Testis (tissue), 3 donors: ENCODE measurements around the gene CCDC107. TPM values are rescaled to one million over a fixed set of nuclear protein-coding genes. Genes with fewer than 3 reads are reported as not detected.

Experiments
- DNase-seq: peaks from one replicate; pipeline ENCODE4 v3.0.0-alpha.2; 2019
- H3K27ac ChIP-seq, 2 donors: fragments of 200-600 bp; sonication (generic); one replicate each; pipeline ENCODE4 v1.5.1; 2019
- H3K27me3 ChIP-seq: fragments of 200-600 bp; sonication (generic); one replicate; pipeline ENCODE4 v1.5.1; 2019
- H3K36me3 ChIP-seq: fragments of 200-600 bp; sonication (generic); one replicate; pipeline ENCODE4 v1.5.1; 2017; ENCODE audit warnings: low read depth; ENCODE audit errors: missing control alignments
- H3K4me1 ChIP-seq: fragments of 200-600 bp; sonication (generic); one replicate; pipeline ENCODE4 v1.5.1; 2019
- H3K4me3 ChIP-seq, 2 donors: fragments of 200-600 bp; sonication (generic); one replicate each; pipeline ENCODE4 v1.5.1; 2017 to 2019
- H3K9me3 ChIP-seq: fragments of 200-600 bp; sonication (generic); one replicate; pipeline ENCODE4 v1.5.1; 2017
- POLR2A ChIP-seq: fragments of 450-650 bp; IDR thresholded peaks from one replicate; pipeline ENCODE4 v1.6.1; 2017; ENCODE audit warnings: antibody characterized with exemption, mild to moderate bottlenecking, moderate library complexity
- WGBS, 2 donors: methylation state at CpG; one replicate each; pipeline ENCODE4 v1.1.5; 2018; 5-methylcytosine and 5-hydroxymethylcytosine counted together
- intact Hi-C: fragments of 100-400 bp; cut with DNase I; formaldehyde crosslinking; loops from one replicate; pipeline ENCODE4 v1.15.1; 2023; ENCODE audit warnings: low total_unique reads
- polyA plus RNA-seq: library from polyadenylated mRNA; stranded (reverse); fragments of 350-450 nt; fragmentation: Illumina TruSeq; extraction: RNeasy Lipid Tissue Mini Kit (QIAGEN cat#74804); gene quantifications from one replicate; pipeline ENCODE4 v1.2.3, GENCODE V29; 2014; ENCODE audit warnings: low read depth, low replicate concordance; ENCODE audit not compliant: insufficient read depth
- total RNA-seq, 2 donors: library from RNA; depleted of rRNA; stranded (reverse); fragments of >200 nt; gene quantifications; one replicate each; pipeline ENCODE4 v1.2.3, GENCODE V29; 2016
- TF ChIP-seq, protein P1 (sequence below), 3 experiments: fragments of 450-650 bp in 2 of 3; fragments of 200-600 bp in 1 of 3; sonication (generic) in 1 of 3; IDR thresholded peaks; one replicate each; pipeline ENCODE4 v1.5.1; 2016 to 2019; ENCODE audit warnings: antibody characterized with exemption in 3 of 3, mild to moderate bottlenecking in 2 of 3, moderate library complexity in 1 of 3

The CCDC107 gene
- total and polyA plus RNA-seq, 3 donors from 2014 or later: 13.4 to 19.0 (median 17.2) TPM

DNA sequence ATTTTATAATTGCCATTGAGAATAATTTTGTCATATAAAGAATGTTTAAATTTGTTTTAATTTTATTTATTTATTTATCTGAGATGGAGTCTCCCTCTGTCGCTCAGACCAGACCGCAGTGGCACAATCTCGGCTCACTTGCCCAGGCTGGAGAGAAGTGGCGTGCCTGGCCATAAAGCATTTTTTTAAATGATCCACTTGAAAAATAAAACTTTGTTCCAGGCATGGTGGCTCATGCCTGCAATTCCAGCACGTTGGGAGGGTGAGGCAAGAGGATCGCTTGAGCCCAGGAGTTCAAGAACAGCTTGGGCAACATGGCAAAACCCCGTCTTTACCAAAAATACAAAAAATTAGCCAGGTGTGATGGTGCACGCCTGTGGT, 5.3 kb upstream of the CCDC107 start:
- Histone ChIP-seq H3K4me3 (no peak overlapping the region), H3K4me1 (no peaks in the 10 kb centered on the region), H3K27me3 (no peaks in the 10 kb centered on the region), H3K36me3 (no peaks in the 10 kb centered on the region), H3K9me3 (no peaks in the 10 kb centered on the region), H3K27ac (no peak overlapping the region)
- WGBS, 2 donors: 93 to 94% methylated on average over 8 of the region's 8 CpGs
- DNase-seq: peak; percentile 13
- no peak for TF ChIP-seq POLR2A
- TF ChIP-seq, protein P1, sequence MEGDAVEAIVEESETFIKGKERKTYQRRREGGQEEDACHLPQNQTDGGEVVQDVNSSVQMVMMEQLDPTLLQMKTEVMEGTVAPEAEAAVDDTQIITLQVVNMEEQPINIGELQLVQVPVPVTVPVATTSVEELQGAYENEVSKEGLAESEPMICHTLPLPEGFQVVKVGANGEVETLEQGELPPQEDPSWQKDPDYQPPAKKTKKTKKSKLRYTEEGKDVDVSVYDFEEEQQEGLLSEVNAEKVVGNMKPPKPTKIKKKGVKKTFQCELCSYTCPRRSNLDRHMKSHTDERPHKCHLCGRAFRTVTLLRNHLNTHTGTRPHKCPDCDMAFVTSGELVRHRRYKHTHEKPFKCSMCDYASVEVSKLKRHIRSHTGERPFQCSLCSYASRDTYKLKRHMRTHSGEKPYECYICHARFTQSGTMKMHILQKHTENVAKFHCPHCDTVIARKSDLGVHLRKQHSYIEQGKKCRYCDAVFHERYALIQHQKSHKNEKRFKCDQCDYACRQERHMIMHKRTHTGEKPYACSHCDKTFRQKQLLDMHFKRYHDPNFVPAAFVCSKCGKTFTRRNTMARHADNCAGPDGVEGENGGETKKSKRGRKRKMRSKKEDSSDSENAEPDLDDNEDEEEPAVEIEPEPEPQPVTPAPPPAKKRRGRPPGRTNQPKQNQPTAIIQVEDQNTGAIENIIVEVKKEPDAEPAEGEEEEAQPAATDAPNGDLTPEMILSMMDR (IDR thresholded peaks at IDR 0.05): no peak
- intact Hi-C loops: no loop called here

DNA sequence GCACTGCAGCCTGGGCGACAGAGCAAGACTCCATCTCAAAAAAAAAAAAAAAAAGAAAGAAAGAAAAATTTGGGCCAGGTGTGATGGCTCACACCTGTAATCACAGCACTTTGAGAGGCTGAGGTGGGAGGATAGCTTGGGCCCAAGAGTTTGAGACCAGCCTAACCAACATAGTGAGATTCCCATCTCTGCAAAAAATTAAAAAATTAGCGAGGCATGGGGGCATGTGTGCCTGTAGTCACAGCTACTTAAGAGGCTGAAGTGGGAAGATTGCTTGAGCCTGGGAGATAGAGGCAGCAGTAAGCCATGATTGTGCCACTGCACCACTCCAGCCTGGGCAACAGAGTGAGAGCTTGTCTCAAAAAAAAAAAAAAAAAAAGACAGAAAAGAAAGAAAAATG, 4.5 kb upstream of the CCDC107 start:
- 86 to 91% methylated on average over 2 of the region's 2 CpGs for WGBS, 2 donors
- intact Hi-C loops: no loop called here
- no peak for TF ChIP-seq POLR2A
- TF ChIP-seq, protein P1 (IDR thresholded peaks at IDR 0.05): no peak

GRCh38 chr9:35656348-35656747, 1.7 kb upstream of the CCDC107 start:
- H3K27ac ChIP-seq: no peak overlapping the region
- WGBS, 2 donors: 47 to 63% methylated on average over 13 to 17 of the region's 17 CpGs
- intact Hi-C loops: no loop called here

More for the DNA sequence above, 4.5 kb upstream of the CCDC107 start:
- H3K27ac ChIP-seq: no peak overlapping the region
- DNase-seq: peak; percentile 2
- H3K27me3 ChIP-seq: no peaks in the 10 kb centered on the region
- no peaks in the 10 kb centered on the region for H3K36me3 ChIP-seq
- no peak overlapping the region for H3K4me3 ChIP-seq
- H3K9me3 ChIP-seq: no peaks in the 10 kb centered on the region
- H3K4me1 ChIP-seq: no peaks in the 10 kb centered on the region

DNA sequence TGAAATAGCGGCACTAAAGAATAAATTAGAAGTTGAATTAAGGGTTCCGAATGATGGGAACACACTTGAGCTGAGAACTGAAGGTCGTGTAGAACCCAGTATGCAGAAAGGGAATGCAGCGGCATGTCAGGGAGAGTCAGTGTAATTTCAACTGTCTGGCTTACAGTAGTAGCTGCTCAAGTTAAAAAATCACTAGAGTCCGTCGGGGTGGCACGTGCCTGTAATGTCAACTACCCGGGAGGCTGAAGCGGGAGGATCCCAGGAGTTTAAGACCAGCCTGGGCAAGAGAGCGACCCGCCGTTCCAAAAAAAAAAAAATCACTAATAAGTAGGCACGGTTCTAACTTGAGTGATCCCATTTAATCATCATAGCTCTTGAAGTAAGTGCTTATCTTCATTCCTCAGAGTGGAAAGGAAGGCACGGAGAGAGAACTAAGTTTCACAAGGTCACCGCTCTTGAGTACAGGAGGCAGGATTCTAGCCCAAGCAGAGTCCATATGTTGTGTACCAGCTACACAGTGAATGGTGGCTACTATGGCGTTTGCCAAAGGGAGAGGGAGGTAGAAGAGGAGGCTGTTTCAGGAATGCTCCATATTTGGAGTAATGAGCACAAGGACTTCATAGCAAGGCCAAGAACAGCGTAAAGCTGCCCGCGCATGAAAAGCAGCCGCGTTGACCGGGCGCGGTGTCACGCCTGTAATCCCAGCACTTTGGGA, 1.1 kb upstream of the CCDC107 start:
- 8 to 16% methylated on average over 24 to 25 of the region's 25 CpGs for WGBS, 2 donors
- intact Hi-C loops: no loop called here

More at GRCh38 chr9:35656348-35656747, 1.7 kb upstream of the CCDC107 start:
- H3K9me3 ChIP-seq: no peaks in the 10 kb centered on the region
- no peak for TF ChIP-seq POLR2A
- TF ChIP-seq, protein P1 (IDR thresholded peaks at IDR 0.05): no peak
- H3K4me1 ChIP-seq: peaks cover 9% of the 10 kb centered on the region
- DNase-seq: no peak
- peak overlapping the region in 1 of 2 donors; percentile 93 for H3K4me3 ChIP-seq
- no peaks in the 10 kb centered on the region for H3K36me3 ChIP-seq
- no peaks in the 10 kb centered on the region for H3K27me3 ChIP-seq

More for the DNA sequence above, 1.1 kb upstream of the CCDC107 start:
- DNase-seq: peak; percentile 29
- Histone ChIP-seq H3K4me3 (peak overlapping the region; percentile 48 to 93), H3K27me3 (no peaks in the 10 kb centered on the region), H3K27ac (peak overlapping the region; percentile 94 to 97), H3K9me3 (no peaks in the 10 kb centered on the region), H3K36me3 (no peaks in the 10 kb centered on the region), H3K4me1 (peaks cover 13% of the 10 kb centered on the region)
- TF ChIP-seq POLR2A: no peak
- TF ChIP-seq, protein P1 (IDR thresholded peaks at IDR 0.05): no peak
